PC-3 (cell line): ENCODE results near the gene E2F1. TPM values are rescaled to one million over a fixed set of nuclear protein-coding genes. Genes with fewer than 3 reads are reported as not detected.

ENCODE experiments used
- ATAC-seq: fragments of 200-7000 bp; cut with Tn5 transposase; 2 replicates; pipeline ENCODE4 v1.9.1; 2020; ENCODE audit warnings: mild to moderate bottlenecking, moderate library complexity
- BruUV-seq: library from RNA; stranded (reverse); fragments of 400-500 nt; replicated peaks from 2 replicates; lab custom pipeline; 2021; lab: Mats Ljungman, UMichigan
- CTCF ChIA-PET: fragments of 300-600 bp; sonication (Branson Sonifier 250); formaldehyde crosslinking; loops from one replicate; lab custom pipeline; 2022; ENCODE audit warnings: antibody characterized with exemption; lab: Charles Lee
- POLR2A ChIA-PET: fragments of 300-600 bp; sonication (Branson Sonifier 250); formaldehyde crosslinking; loops from one replicate; lab custom pipeline; 2022; ENCODE audit warnings: antibody characterized with exemption; ENCODE audit not compliant: unreplicated experiment; lab: Charles Lee
- DNase-seq: peaks from one replicate; pipeline ENCODE4 v3.0.0-alpha.2; 2015
- H2AFZ ChIP-seq: fragments of 300-600 bp; sonication (generic); 2 replicates; pipeline ENCODE4 v1.6.0; 2016; ENCODE audit warnings: antibody characterized with exemption, low read length
- H3F3A ChIP-seq: fragments of 300-600 bp; sonication (generic); one replicate; pipeline ENCODE4 v1.6.0; 2017; ENCODE audit warnings: antibody characterized with exemption, low read length, control low read depth, mild to moderate bottlenecking; ENCODE audit not compliant: unreplicated experiment
- H3K27ac ChIP-seq: fragments of 300-600 bp; sonication (generic); 2 replicates; pipeline ENCODE4 v1.5.1; 2016; ENCODE audit warnings: mild to moderate bottlenecking, low read length
- H3K27me3 ChIP-seq: fragments of 300-600 bp; sonication (generic); 2 replicates; pipeline ENCODE4 v1.6.1; 2016; ENCODE audit warnings: low read length, mixed read lengths
- H3K36me3 ChIP-seq: fragments of 300-600 bp; sonication (generic); 2 replicates; pipeline ENCODE4 v1.6.1; 2016; ENCODE audit warnings: low read depth, mixed run types, low read length, mixed read lengths
- H3K4me1 ChIP-seq: fragments of 300-600 bp; sonication (generic); 2 replicates; pipeline ENCODE4 v1.5.1; 2016; ENCODE audit warnings: low read length; ENCODE audit not compliant: insufficient read depth
- H3K4me2 ChIP-seq: fragments of 300-600 bp; sonication (generic); 2 replicates; pipeline ENCODE4 v1.6.0; 2016; ENCODE audit warnings: low read length
- H3K4me3 ChIP-seq: fragments of 300-600 bp; sonication (generic); 2 replicates; pipeline ENCODE4 v1.5.1; 2016; ENCODE audit warnings: mild to moderate bottlenecking, low read length, mixed read lengths
- H3K79me2 ChIP-seq: fragments of 300-600 bp; sonication (generic); 2 replicates; pipeline ENCODE4 v1.6.1; 2017; ENCODE audit warnings: low read length, mixed read lengths
- H3K9ac ChIP-seq: fragments of 300-600 bp; sonication (generic); 2 replicates; pipeline ENCODE4 v1.6.0; 2016; ENCODE audit warnings: mild to moderate bottlenecking, low read length
- H3K9me2 ChIP-seq: fragments of 300-600 bp; sonication (generic); replicated peaks from 2 replicates; pipeline ENCODE4 v1.6.1; 2016; ENCODE audit warnings: mixed run types, low read length, mixed read lengths
- H3K9me3 ChIP-seq: fragments of 300-600 bp; sonication (generic); 2 replicates; pipeline ENCODE4 v1.6.1; 2016; ENCODE audit warnings: low read length, mixed read lengths
- H4K20me1 ChIP-seq: fragments of 300-600 bp; sonication (generic); 2 replicates; pipeline ENCODE4 v1.6.1; 2016; ENCODE audit warnings: low read length, mixed read lengths
- EZH2 ChIP-seq: fragments of 300-600 bp; sonication (generic); IDR thresholded peaks from one replicate; pipeline ENCODE4 v1.6.1; 2017; ENCODE audit warnings: antibody characterized with exemption, mild to moderate bottlenecking, low read length; ENCODE audit not compliant: unreplicated experiment
- EZH2phosphoT487 ChIP-seq: fragments of 300-600 bp; sonication (generic); IDR thresholded peaks from 2 replicates; pipeline ENCODE4 v1.6.1; 2018; ENCODE audit warnings: mild to moderate bottlenecking, antibody characterized with exemption, low read length, borderline replicate concordance
- intact Hi-C: fragments of 100-400 bp; cut with micrococcal nuclease; formaldehyde crosslinking; loops from 2 replicates; pipeline ENCODE4 v1.9.0; 2023
- total RNA-seq: library from RNA; depleted of rRNA; stranded (reverse); fragments of >200 nt; gene quantifications from 2 replicates; pipeline ENCODE4 v1.2.3, GENCODE V29; 2014
- TF ChIP-seq, protein P1 (sequence below): fragments of 300-600 bp; sonication (generic); conservative IDR thresholded peaks from 2 replicates; pipeline ENCODE4 v1.5.1; 2017; ENCODE audit warnings: antibody characterized with exemption, low read depth, mild to moderate bottlenecking, low read length

Gene E2F1
- total RNA-seq, 1 experiment from 2014 or later, result 63.7 TPM

DNA sequence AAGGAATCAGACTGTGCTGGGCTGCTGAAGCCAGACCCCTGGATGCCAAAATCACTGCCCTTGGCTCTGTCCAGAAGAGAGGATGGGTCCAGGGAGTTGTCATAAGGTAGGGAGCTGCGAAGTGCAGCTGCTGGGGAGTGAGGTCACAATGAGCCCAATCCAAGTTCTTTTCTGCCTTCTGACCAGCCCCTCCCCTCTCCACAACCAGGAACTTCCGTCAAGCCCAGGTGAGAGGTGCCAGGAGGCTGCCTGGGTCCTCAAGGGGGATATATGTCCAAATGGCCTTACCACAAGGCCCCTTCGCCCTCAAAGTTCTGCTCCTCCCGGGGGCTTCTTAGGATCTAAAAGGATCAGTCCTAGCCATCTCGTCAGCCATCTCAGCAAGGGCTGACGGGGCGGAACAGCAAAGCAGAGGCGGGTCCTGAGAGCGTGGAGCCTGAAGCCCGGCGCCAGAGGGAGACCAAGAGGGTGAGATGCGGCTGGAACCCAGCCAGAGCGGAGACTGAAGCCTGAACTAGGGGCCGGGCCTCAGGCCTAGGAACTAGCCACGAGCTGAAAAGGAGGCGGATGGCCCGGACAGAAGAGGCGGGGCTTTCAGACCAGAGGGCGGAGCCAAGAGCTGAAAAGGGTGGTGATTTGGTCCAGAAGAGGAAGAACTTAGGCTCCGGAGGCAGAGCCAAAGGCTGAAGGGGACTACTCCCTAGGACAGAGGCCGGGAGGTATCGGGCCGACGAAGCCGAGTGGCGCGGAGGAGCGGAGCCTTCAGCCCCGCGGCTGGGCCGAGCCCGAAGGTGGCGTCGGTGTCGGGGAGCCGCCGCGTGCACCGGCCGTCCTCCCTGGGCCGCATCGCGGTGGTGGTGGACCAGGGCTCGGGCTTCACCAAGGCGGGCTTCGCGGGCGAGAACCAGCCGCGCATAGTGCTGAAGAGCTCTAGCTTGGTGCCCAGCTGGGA, 19.6 kb downstream of the E2F1 start, which contains the start of gene ACTL10:
TSS of gene ACTL10 (plus strand) at position 651 of the 952 bp plus-strand sequence. CDS start 555 bp downstream, outside the sequence.
- ChIA-PET POLR2A (interaction anchor here (0.6 to 0.7 kb wide), 2 partner anchors 62 to 761 kb away, joined by 4 to 5 read pairs; no protein-coding TSS in a partner anchor), CTCF (interaction anchor here (0.5 to 0.8 kb wide), 4 partner anchors 13 to 223 kb away, joined by 3 to 6 read pairs (median 3); partner anchors contain the start of gene SNTA1)
- H3K27me3 ChIP-seq, result no peaks in the 10 kb centered on the region
- no TSS peak for BruUV-seq
- ATAC-seq (peak; percentile 56), DNase-seq (peak; percentile 95)
- H3K4me2 ChIP-seq, result peak within 1 kb of the TSS; percentile 84
- intact Hi-C loops, result loop anchor here (5.0 kb wide), 1 partner anchor 209 kb away; no protein-coding TSS in a partner anchor
- no peaks in the 10 kb centered on the region for H3K9me2 ChIP-seq
- H3K4me3 ChIP-seq, result peak within 1 kb of the TSS; percentile 65
- peak within 1 kb of the TSS; percentile 23; the same call in 1 of the 2 replicates for H3K27ac ChIP-seq
- H2AFZ ChIP-seq, result peak within 1 kb of the TSS; percentile 74
- H3K36me3 ChIP-seq, result peaks cover 10% of the 10 kb centered on the region; the same call in 1 of the 2 replicates
- peaks cover 25% of the 10 kb centered on the region; the same call in 1 of the 2 replicates for H3K4me1 ChIP-seq
- H3K9me3 ChIP-seq, result no peaks in the 10 kb centered on the region
- no peaks in the 10 kb centered on the region for H4K20me1 ChIP-seq
- TF ChIP-seq, protein P1, sequence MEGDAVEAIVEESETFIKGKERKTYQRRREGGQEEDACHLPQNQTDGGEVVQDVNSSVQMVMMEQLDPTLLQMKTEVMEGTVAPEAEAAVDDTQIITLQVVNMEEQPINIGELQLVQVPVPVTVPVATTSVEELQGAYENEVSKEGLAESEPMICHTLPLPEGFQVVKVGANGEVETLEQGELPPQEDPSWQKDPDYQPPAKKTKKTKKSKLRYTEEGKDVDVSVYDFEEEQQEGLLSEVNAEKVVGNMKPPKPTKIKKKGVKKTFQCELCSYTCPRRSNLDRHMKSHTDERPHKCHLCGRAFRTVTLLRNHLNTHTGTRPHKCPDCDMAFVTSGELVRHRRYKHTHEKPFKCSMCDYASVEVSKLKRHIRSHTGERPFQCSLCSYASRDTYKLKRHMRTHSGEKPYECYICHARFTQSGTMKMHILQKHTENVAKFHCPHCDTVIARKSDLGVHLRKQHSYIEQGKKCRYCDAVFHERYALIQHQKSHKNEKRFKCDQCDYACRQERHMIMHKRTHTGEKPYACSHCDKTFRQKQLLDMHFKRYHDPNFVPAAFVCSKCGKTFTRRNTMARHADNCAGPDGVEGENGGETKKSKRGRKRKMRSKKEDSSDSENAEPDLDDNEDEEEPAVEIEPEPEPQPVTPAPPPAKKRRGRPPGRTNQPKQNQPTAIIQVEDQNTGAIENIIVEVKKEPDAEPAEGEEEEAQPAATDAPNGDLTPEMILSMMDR, result no peak
- TF ChIP-seq EZH2, result no peak
- TF ChIP-seq EZH2phosphoT487, result no peak
- peak within 1 kb of the TSS; percentile 42 for H3K9ac ChIP-seq
- H3F3A ChIP-seq, result no peaks in the 10 kb centered on the region
- 0 out of 2 replicates have a peak, but pooled peaks cover 7% of the 10 kb centered on the region for H3K79me2 ChIP-seq

DNA sequence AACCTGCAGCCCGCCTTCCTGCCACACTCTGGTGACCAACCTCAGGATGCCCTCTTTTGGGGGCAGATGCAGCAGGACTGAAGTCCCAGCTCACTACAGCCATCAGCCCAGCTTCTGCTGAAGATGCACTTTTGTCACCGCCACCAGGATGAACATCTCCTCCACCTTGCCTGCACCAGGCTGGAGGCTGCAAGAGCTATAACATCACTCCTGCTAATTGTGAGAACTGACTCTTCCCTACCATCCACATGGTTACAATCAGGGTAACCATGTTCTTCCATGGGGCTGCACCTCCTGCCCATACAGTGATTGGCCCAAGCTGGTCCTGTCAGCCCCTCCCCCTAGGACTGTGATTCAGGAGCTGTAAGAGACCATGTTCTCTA, 21.4 kb downstream of the E2F1 start:
- Histone ChIP-seq H3K4me1 (peaks cover 25% of the 10 kb centered on the region; the same call in 1 of the 2 replicates), H3K4me2 (peak overlapping the region; percentile 98; the same call in 1 of the 2 replicates), H3K27me3 (no peaks in the 10 kb centered on the region), H3K36me3 (peaks cover 9% of the 10 kb centered on the region; the same call in 1 of the 2 replicates), H2AFZ (no peak overlapping the region), H4K20me1 (no peaks in the 10 kb centered on the region), H3K9me3 (no peaks in the 10 kb centered on the region), H3K9me2 (no peaks in the 10 kb centered on the region), H3K79me2 (0 out of 2 replicates have a peak, but pooled peaks cover 7% of the 10 kb centered on the region), H3K9ac (no peak overlapping the region), H3K27ac (no peak overlapping the region), H3F3A (no peaks in the 10 kb centered on the region), H3K4me3 (no peak overlapping the region)
- intact Hi-C loops, result loop anchor here (5.0 kb wide), 1 partner anchor 207 kb away; no protein-coding TSS in a partner anchor
- no TSS peak for BruUV-seq
- CTCF ChIA-PET, result interaction anchor here (0.6 kb wide), 1 partner anchor 149 kb away, joined by 12 read pairs; no protein-coding TSS in a partner anchor
- no peak for ATAC-seq
- POLR2A ChIA-PET, result interaction anchor here (1.0 kb wide), 1 partner anchor 175 kb away, joined by 4 read pairs; the partner anchor contains the start of gene CBFA2T2
- TF ChIP-seq EZH2phosphoT487 (no peak), EZH2 (no peak)
- TF ChIP-seq, protein P1, result no peak
- DNase-seq, result no peak
